HUES6 (cell line): ENCODE results near the gene HDAC11.
"Not testable (repeated sequence)": the region's sequence is repeated elsewhere in the genome, so short reads cannot be mapped to it uniquely, and the experiment has no call there.

ENCODE experiments used
- H3K27ac ChIP-seq: 2 replicates; pipeline ENCODE4 v1.7.0; 2013; ENCODE audit warnings: low read depth, mild to moderate bottlenecking, low read length, inconsistent platforms
- H3K27me3 ChIP-seq: 2 replicates; pipeline ENCODE4 v1.6.1; 2013; ENCODE audit warnings: low read length; ENCODE audit not compliant: control insufficient read depth, insufficient read depth
- H3K36me3 ChIP-seq: 2 replicates; pipeline ENCODE4 v1.6.1; 2013; ENCODE audit warnings: low read length; ENCODE audit not compliant: control insufficient read depth, insufficient read depth
- H3K4me1 ChIP-seq: 2 replicates; pipeline ENCODE4 v1.6.1; 2013; ENCODE audit warnings: low read length; ENCODE audit not compliant: control insufficient read depth, insufficient read depth
- H3K4me3 ChIP-seq: 2 replicates; pipeline ENCODE4 v1.5.1; 2013; ENCODE audit warnings: low read depth, low read length
- H3K9ac ChIP-seq: one replicate; pipeline ENCODE4 v1.6.1; 2013; ENCODE audit warnings: mild to moderate bottlenecking, low read length
- H3K9me3 ChIP-seq: 2 replicates; pipeline ENCODE4 v1.6.1; 2013; ENCODE audit warnings: low read depth, low read length; ENCODE audit not compliant: control insufficient read depth, insufficient read depth

HDAC11 gene

DNA sequence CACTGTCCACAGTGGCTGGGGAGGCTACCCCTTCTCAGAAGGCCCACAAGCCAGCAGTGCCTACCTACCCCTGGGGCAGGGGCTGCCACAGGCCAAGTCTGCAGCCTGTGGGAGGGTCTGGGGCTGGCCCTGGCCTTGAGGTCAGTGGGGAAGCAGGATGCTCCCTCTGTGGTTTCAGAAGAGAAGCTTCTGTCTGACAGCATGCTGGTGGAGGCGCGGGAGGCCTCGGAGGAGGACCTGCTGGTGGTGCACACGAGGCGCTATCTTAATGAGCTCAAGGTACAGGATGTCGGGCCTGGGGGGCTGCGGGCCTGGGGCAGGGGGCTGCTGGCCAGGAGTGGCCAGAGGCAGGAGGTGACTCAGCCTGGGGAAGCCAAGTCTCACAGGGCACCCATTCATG, 3.2 kb downstream of the HDAC11 start:
- H3K27me3 ChIP-seq: peaks cover 8% of the 10 kb centered on the region
- H3K4me3 ChIP-seq: no peak overlapping the region
- peaks cover 20% of the 10 kb centered on the region for H3K4me1 ChIP-seq
- no peak overlapping the region for H3K27ac ChIP-seq
- no peaks in the 10 kb centered on the region for H3K36me3 ChIP-seq
- H3K9ac ChIP-seq: no peak overlapping the region
- H3K9me3 ChIP-seq: no peaks in the 10 kb centered on the region

DNA sequence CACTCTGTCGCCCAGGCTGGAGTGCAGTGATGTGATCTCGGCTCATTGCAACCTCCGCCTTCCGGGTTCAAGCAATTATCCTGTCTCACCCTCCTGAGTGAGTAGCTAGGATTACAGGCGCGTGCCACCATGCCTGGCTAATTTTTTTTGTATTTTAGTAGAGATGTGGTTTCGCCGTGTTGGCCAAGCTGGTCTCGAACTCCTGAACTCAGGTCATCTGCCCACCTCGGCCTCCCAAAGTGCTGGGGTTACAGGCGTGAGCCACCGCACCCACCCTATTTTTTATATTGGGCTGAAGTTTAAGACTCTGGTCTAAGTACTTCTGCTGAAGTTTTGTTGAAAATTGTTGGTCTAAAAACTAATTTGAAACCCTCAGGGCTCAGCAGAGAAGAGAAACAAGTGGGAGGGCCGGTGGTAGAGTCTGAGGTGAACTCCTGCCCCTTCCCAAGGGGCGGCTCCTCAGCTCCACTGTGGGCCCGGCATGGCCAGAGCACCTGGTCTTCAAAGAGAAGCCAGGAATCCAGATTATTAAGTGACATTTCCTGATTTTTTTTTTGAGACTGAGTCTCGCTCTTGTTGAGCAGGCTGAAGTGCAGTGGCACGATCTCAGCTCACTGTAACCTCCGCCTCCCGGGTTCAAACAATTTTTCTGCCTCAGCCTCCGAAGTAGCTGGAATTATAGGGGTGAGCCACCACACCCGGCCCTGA, 4.0 kb downstream of the HDAC11 start:
- Histone ChIP-seq H3K36me3 (no peaks in the 10 kb centered on the region), H3K4me3 (no peak overlapping the region), H3K9ac (no peak overlapping the region), H3K4me1 (peaks cover 20% of the 10 kb centered on the region), H3K9me3 (no peaks in the 10 kb centered on the region), H3K27ac (no peak overlapping the region), H3K27me3 (peaks cover 8% of the 10 kb centered on the region)

DNA sequence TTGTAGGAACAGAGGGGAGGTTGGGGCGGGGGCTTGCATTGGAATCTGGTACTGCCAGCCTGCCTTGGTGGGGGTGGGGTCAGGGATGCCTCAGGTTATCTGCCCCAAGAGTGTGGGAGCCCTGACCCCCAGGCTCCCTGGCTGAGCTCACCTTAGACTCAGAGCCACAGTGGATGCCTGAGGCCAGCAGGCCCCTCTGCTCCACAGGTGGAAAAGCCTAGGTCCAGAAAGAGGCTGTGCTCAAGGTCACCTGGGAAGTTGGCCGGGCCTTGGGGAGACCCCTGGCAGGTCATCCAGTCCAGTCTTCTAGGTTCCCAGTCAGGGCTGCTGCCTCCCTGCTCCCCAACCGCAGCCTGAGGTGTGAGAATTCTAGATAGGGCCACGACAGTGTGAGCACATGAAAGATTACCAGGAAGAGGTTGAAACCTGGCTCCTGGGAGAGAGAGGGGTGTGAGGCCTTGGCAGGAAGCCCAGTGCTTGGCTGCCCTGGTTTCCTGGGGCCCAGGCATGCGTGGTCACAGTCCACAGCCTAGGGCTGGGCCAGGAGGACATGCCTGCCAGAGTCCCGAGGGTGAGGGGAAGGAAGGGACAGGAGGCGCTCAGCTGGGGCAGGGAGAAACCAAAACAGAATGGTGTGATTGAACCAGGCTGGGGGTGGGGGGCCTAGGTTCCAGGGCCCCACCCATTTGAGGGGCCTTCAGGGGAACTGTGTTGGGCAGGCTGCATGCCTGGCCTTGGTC, 4.9 kb downstream of the HDAC11 start:
- H3K9me3 ChIP-seq: no peaks in the 10 kb centered on the region
- H3K9ac ChIP-seq: no peak overlapping the region
- H3K36me3 ChIP-seq: no peaks in the 10 kb centered on the region
- no peak overlapping the region for H3K4me3 ChIP-seq
- H3K27me3 ChIP-seq: peaks cover 8% of the 10 kb centered on the region
- peaks cover 20% of the 10 kb centered on the region for H3K4me1 ChIP-seq
- H3K27ac ChIP-seq: no peak overlapping the region

DNA sequence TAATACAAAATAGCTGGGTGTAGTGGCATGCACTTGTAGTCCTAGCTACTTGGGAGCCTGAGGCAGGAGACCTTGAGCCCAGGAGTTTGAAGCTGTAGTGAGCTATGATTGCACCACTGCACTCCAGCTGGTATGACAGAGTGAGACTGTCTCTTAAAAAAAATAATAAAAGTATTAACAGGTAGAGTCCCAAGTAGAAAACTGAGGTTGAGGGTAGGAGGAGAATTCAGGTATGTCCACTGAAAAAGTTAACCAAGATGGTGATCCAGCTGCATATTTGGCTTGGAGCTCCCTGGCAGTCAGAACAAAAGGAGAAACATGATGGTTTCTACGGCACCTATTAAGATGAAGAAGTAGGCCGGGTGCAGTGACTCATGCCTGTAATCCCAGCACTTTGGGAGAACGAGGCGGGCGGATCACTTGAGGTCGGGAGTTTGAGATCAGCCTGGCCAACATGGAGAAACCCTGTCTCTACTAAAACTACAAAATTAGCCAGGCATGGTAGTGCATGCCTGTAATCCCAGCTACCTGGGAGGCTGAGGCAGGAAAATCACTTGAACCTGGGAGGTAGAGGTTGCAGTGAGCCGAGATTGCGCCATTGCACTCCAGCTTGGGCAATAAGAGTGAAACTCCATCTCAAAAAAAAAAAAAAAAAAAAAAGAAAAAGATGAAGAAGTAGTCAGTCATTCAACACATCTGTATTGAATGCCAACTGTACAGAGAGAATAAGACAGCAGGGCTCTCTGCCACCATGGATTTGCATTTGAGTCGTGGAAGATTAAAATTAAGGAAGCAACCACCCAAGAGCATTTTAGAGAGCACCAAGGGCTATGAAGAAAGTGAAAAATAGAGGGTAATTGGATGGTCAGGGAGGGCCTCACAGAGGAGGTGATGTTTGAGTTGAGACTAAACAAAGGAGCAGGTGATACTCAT, 5.8 kb downstream of the HDAC11 start:
- H3K27me3 ChIP-seq, H3K9ac ChIP-seq, H3K36me3 ChIP-seq, H3K4me3 ChIP-seq, H3K27ac ChIP-seq, H3K9me3 ChIP-seq: not testable (repeated sequence)
- peaks cover 16% of the 10 kb centered on the region for H3K4me1 ChIP-seq

DNA sequence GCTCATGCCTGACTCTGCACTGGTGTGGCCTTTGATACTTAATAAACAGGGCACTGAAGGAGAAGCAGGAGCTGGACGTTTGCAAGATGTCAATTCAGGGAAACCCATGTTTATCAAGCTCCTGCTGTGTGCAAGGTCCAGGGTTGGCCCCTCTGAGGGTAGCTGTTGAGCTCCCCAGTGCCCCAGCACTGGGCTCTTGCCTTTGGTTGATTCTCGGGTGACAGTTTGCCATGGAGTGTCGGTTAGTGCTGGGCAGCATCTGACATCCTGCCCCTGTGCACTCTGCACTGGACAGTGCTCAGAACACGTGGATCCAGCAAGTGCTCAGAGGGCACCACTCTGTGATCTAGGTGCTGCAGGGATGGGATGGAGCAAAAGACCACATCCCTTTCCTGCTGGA, 7.3 kb downstream of the HDAC11 start:
- no peak overlapping the region for H3K4me3 ChIP-seq
- H3K4me1 ChIP-seq: peaks cover 13% of the 10 kb centered on the region; the same call in 1 of the 2 replicates
- H3K27me3 ChIP-seq: no peaks in the 10 kb centered on the region
- no peak overlapping the region for H3K9ac ChIP-seq
- no peaks in the 10 kb centered on the region for H3K36me3 ChIP-seq
- no peak overlapping the region for H3K27ac ChIP-seq
- no peaks in the 10 kb centered on the region for H3K9me3 ChIP-seq

DNA sequence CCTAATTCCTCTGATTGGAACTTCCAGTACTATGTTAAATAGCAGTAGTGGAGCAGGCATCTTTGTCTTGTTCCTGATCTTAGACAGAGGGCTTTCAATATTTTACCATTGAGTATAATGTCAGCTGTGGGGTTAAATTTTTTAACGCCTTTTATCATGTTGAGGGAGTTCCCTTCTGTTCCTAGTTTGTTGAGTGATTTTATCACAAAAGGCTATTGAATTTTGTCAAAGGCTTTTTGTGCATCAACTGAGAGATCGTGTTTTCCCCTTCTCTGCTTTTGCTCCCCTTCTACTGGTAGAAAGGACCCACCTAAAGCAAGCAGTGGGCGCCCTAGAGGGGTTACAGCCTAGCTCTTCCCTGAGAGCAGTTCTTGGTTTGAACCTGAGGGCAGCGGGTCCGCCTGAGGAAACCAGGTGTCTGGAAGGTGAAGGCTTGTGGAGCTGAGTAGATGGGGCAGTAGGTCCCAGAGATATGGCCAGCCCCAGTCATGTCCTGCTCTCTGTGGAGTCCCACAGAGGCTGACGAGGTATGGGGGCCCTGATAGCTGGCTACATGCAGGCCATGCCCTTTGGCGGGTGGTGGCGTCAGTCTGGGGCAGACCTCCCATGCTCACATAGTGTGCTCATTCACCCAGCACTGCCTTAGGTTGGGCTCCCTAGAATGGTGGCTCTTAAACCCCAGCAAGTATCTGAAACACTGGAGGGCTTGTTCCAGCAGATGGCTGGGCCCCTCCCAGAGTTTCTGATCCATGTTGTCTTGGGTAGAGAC, 11.3 kb downstream of the HDAC11 start:
- Histone ChIP-seq H3K27me3 (no peaks in the 10 kb centered on the region), H3K9ac (no peak overlapping the region), H3K4me3 (no peak overlapping the region), H3K36me3 (no peaks in the 10 kb centered on the region), H3K27ac (no peak overlapping the region), H3K4me1 (peaks cover under 1% of the 10 kb centered on the region; the same call in 1 of the 2 replicates), H3K9me3 (no peaks in the 10 kb centered on the region)

DNA sequence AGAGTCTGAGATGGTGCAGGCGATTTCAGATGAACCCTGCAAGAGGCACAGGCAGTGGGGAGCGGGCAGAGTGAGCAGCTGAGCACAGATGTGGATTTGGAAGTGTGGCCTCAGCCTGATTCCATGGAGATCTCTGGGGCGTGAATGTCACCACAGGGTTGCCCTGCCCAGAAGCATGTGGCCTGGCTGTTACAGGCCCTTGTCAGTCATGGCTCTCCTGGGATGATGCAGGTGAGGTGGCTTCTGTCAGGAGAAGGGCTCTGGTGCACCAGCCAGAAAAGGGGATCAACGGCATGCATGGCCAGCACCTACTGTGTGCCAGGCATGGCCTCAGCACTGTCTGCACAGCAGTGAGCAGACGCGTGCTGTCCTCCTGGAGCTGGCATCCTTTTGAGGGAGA, 11.9 kb downstream of the HDAC11 start:
- Histone ChIP-seq H3K4me3 (no peak overlapping the region), H3K27ac (no peak overlapping the region), H3K9ac (no peak overlapping the region), H3K9me3 (no peaks in the 10 kb centered on the region), H3K4me1 (peaks cover 3% of the 10 kb centered on the region; the same call in 1 of the 2 replicates), H3K27me3 (no peaks in the 10 kb centered on the region), H3K36me3 (no peaks in the 10 kb centered on the region)

DNA sequence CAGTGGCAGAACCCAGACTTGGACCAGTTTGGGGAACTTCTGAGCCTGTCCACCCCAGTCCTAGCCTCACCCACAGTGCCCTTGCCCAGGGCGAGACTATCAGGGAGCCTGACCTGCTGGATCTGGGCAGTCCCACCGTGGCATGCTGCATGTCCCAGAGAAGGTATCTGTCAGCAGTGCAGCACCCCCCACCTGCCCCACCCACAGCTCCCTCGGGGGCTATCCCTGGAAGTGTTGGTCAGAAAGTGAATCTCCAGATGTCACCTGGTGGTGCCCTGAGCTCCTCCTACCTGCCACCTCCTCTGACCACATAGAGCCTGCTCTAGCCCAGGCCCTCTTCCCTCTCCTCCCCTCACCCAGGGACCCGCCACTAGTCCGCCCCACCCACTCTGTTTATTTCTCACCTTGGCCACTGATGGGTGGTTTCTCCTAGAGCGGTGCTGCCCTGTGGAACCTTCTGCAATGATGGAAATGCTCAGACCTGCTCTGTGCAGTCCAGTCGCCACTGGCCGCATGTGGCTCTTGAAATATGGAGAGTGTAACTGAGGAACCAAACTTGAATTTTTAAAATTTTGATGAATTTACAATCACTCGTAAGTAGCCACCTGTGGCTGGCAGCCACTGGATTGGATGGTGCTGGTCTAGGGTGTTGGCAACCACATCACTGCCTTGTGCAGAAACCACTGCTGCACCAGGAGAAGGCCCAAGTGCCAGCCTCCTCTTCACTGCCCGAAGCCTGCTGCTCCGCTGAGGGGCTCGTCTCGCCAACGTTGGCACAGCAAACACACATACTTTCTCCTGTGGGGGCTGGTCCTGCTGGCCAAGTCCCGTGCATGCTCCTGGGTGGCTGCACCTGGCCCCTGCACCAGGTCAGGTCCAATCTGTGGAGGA, 13.1 kb downstream of the HDAC11 start:
- Histone ChIP-seq H3K36me3 (no peaks in the 10 kb centered on the region), H3K27ac (no peak overlapping the region), H3K4me1 (peaks cover 3% of the 10 kb centered on the region; the same call in 1 of the 2 replicates), H3K4me3 (no peak overlapping the region), H3K9ac (no peak overlapping the region), H3K9me3 (no peaks in the 10 kb centered on the region), H3K27me3 (no peaks in the 10 kb centered on the region)

DNA sequence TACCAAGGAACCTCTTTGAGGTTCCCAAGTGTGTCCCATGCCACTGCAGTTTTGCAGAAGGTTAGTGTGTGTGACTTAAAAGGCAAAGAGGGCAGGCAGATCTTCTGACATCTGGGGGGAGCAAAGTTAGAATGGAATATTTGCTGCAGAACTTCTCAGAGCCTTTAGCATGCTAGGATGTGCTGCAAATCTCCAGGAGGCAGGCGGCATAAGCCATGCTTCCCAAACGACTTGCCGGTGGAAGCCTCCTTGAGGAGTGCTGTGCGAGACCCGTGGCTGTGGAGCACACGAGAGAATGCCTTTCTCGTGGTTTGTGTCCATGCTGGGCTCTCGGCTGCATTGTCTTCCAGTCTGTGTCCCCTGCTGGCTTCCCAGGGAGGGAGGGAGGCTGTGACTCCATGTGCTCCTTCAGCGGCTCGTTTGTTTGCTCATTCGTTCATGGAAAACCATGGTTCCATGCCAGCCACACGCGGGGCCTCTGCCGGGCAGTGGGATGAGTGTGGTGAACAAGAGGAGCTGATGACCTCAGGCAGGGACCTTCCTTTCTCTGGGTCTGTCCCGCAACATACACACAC, 13.8 kb downstream of the HDAC11 start:
- Histone ChIP-seq H3K9me3 (no peaks in the 10 kb centered on the region), H3K9ac (no peak overlapping the region), H3K4me3 (no peak overlapping the region), H3K4me1 (peaks cover 3% of the 10 kb centered on the region; the same call in 1 of the 2 replicates), H3K27me3 (no peaks in the 10 kb centered on the region), H3K36me3 (no peaks in the 10 kb centered on the region), H3K27ac (no peak overlapping the region)
